Measurements from ENCODE around the gene PARP14. TPM values are rescaled to one million over a fixed set of nuclear protein-coding genes. Genes with fewer than 3 reads are reported as not detected.

PARP14 gene
- polyA plus RNA-seq, 1 experiment: 29.3 TPM

- no peak overlapping the region for H3K27ac ChIP-seq (ENCODE audit: low read depth, low read length)
- no peaks in the 10 kb centered on the region for H3K27me3 ChIP-seq (ENCODE audit: control insufficient read depth, insufficient read depth, low read length)
- peaks cover 3% of the 10 kb centered on the region; the same call in 1 of the 2 replicates for H3K9me3 ChIP-seq (ENCODE audit: control insufficient read depth, insufficient read depth, low read length)
- ChIA-PET POLR2A (no interaction called here), CTCF (no interaction called here)
- TF ChIP-seq, protein P1, sequence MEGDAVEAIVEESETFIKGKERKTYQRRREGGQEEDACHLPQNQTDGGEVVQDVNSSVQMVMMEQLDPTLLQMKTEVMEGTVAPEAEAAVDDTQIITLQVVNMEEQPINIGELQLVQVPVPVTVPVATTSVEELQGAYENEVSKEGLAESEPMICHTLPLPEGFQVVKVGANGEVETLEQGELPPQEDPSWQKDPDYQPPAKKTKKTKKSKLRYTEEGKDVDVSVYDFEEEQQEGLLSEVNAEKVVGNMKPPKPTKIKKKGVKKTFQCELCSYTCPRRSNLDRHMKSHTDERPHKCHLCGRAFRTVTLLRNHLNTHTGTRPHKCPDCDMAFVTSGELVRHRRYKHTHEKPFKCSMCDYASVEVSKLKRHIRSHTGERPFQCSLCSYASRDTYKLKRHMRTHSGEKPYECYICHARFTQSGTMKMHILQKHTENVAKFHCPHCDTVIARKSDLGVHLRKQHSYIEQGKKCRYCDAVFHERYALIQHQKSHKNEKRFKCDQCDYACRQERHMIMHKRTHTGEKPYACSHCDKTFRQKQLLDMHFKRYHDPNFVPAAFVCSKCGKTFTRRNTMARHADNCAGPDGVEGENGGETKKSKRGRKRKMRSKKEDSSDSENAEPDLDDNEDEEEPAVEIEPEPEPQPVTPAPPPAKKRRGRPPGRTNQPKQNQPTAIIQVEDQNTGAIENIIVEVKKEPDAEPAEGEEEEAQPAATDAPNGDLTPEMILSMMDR (IDR thresholded peaks at IDR 0.05; ENCODE audit: low read depth, low read length): no peak
- no peak overlapping the region for H3K4me3 ChIP-seq (ENCODE audit: low read depth, low read length)
- DNase-seq (ENCODE audit: low read depth, low spot score): no peak
These were observed 96.9 kb downstream of the PARP14 start for GRCh38 chr3:122777563-122777962.

Other genes starting within 250 kb of the PARP14 start
- 48.1 and 54.0 TPM in 2 replicates for gene KPNA1, start 165.9 kb upstream of the PARP14 start, polyA plus RNA-seq (2011; rRNA removed)
- gene PARP9, start 116.5 kb upstream of the PARP14 start, polyA plus RNA-seq (2011; rRNA removed): 18.9 and 24.4 TPM in 2 replicates
- 7.0 and 8.3 TPM in 2 replicates for gene DTX3L, start 116.5 kb upstream of the PARP14 start, polyA plus RNA-seq (2011; rRNA removed)
- 0.09 and 0.22 TPM in 2 replicates for gene PARP15, start 103.2 kb upstream of the PARP14 start, polyA plus RNA-seq (2011; rRNA removed)
- gene HSPBAP1, start 113.0 kb downstream of the PARP14 start, polyA plus RNA-seq (2011; rRNA removed): 6.3 and 8.3 TPM in 2 replicates
- 12.0 and 16.4 TPM in 2 replicates for gene SLC49A4, start 114.2 kb downstream of the PARP14 start, polyA plus RNA-seq (2011; rRNA removed)